PC-9 (cell line): ENCODE data around the gene OR6K3.

Experiments used
- EZH2 ChIP-seq: fragments of 200-600 bp; sonication (generic); IDR thresholded peaks from 2 replicates; pipeline ENCODE4 v1.8.0; 2017; ENCODE audit warnings: antibody characterized with exemption, low read depth
- TF ChIP-seq, protein P1 (sequence below): fragments of 200-600 bp; sonication (generic); conservative IDR thresholded peaks from 2 replicates; pipeline ENCODE4 v1.6.1; 2017; ENCODE audit warnings: mixed run types, antibody characterized with exemption, mild to moderate bottlenecking, moderate library complexity

- TF ChIP-seq, protein P1, sequence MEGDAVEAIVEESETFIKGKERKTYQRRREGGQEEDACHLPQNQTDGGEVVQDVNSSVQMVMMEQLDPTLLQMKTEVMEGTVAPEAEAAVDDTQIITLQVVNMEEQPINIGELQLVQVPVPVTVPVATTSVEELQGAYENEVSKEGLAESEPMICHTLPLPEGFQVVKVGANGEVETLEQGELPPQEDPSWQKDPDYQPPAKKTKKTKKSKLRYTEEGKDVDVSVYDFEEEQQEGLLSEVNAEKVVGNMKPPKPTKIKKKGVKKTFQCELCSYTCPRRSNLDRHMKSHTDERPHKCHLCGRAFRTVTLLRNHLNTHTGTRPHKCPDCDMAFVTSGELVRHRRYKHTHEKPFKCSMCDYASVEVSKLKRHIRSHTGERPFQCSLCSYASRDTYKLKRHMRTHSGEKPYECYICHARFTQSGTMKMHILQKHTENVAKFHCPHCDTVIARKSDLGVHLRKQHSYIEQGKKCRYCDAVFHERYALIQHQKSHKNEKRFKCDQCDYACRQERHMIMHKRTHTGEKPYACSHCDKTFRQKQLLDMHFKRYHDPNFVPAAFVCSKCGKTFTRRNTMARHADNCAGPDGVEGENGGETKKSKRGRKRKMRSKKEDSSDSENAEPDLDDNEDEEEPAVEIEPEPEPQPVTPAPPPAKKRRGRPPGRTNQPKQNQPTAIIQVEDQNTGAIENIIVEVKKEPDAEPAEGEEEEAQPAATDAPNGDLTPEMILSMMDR = no peak
- no peak for TF ChIP-seq EZH2
Observed at GRCh38 chr1:158711098-158711497, 9.4 kb downstream of the OR6K3 start.
